Vagina (tissue), 2 donors: Measurements from ENCODE around the gene SLC12A1.

Source experiments
- CTCF ChIP-seq, 3 experiments: fragments of 450-650 bp in 2 of 3; fragments of 200-600 bp in 1 of 3; sonication (generic) in 1 of 3; IDR thresholded peaks; one replicate each; pipeline ENCODE4 v1.5.1; 2017 to 2019; ENCODE audit warnings: antibody characterized with exemption in 3 of 3, mild to moderate bottlenecking in 2 of 3, moderate library complexity in 2 of 3
- POLR2A ChIP-seq, 2 donors: fragments of 450-650 bp; IDR thresholded peaks; one replicate each; pipeline ENCODE4 v1.6.1; 2017; ENCODE audit warnings: antibody characterized with exemption in 2 of 2, mild to moderate bottlenecking in 2 of 2, moderate library complexity in 2 of 2
- POLR2AphosphoS5 ChIP-seq, 2 donors: sonication (generic); formaldehyde crosslinking; IDR thresholded peaks; one replicate each; pipeline ENCODE4 v1.9.0; 2017; ENCODE audit warnings: antibody characterized with exemption in 2 of 2, mild to moderate bottlenecking in 2 of 2, low read depth in 1 of 2; ENCODE audit not compliant: insufficient read depth in 1 of 2

DNA sequence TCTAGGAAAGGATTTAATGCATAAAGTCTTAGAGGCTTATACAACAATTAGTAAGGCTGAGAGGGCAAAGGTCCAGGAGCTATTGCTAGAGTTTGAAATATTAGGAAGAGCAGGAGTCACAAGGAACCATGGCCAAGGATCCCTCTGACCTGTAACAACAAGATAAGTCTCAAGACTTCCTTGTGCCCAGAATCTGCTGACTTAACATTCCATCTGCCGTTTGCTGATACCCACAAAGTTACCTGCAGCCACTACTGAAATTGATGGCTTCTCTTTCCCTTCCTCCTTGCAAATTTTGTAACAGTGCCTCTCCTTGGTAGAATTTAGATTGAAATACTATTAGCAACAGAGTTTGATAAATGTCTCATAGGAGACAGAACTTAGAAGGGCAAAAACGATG is 23.4 kb upstream of the SLC12A1 start:
- no peak for TF ChIP-seq CTCF (IDR thresholded peaks at IDR 0.05)
- TF ChIP-seq POLR2AphosphoS5 (IDR thresholded peaks at IDR 0.05; ENCODE audit: insufficient read depth in 1 of 2, low read depth in 1 of 2): no peak
- TF ChIP-seq POLR2A (IDR thresholded peaks at IDR 0.05): no peak
